H1 (cell line): ENCODE data around the gene HADH.

Experiments
- CREB1 ChIP-seq: IDR thresholded peaks from 2 replicates; pipeline ENCODE4 v1.6.1; 2012; ENCODE audit warnings: inconsistent platforms
- CTBP2 ChIP-seq: IDR thresholded peaks from 2 replicates; pipeline ENCODE4 v1.7.0; 2011; ENCODE audit warnings: borderline replicate concordance, mild to moderate bottlenecking, moderate library complexity, mixed read lengths, low read length; ENCODE audit not compliant: insufficient read depth, insufficient read length
- EZH2 ChIP-seq: fragments of 200-600 bp; sonication (generic); IDR thresholded peaks from 2 replicates; pipeline ENCODE4 v1.7.1; 2012; ENCODE audit warnings: low read depth, mild to moderate bottlenecking, moderate library complexity, low read length, inconsistent platforms; ENCODE audit not compliant: severe bottlenecking
- HDAC6 ChIP-seq: IDR thresholded peaks from one replicate; pipeline ENCODE4 v1.7.1; 2012; ENCODE audit warnings: low read depth, mild to moderate bottlenecking, inconsistent platforms, low read length, moderate library complexity
- JUN ChIP-seq: IDR thresholded peaks from 2 replicates; pipeline ENCODE4 v1.6.1; 2011; ENCODE audit warnings: low read depth, mild to moderate bottlenecking, improper control_type of control experiment, low read length
- NANOG ChIP-seq: IDR thresholded peaks from 2 replicates; pipeline ENCODE4 v1.6.1; 2011; ENCODE audit warnings: low read length, low read depth, mild to moderate bottlenecking, inconsistent platforms; ENCODE audit not compliant: insufficient read depth, poor library complexity, severe bottlenecking
- POLR2A ChIP-seq, 2 experiments: IDR thresholded peaks; 1 replicate in 1 of 2; 2 replicates in 1 of 2; pipeline ENCODE4 v1.6.1; 2011; ENCODE audit warnings: low read depth in 2 of 2, low read length in 2 of 2, mild to moderate bottlenecking in 2 of 2; ENCODE audit errors: control extremely low read depth in 1 of 2
- SP1 ChIP-seq: IDR thresholded peaks from 2 replicates; pipeline ENCODE4 v1.6.1; 2011; ENCODE audit warnings: low read depth, low read length
- YY1 ChIP-seq: IDR thresholded peaks from 2 replicates; pipeline ENCODE4 v1.6.1; 2011; ENCODE audit warnings: low read depth, mild to moderate bottlenecking, low read length
- TF ChIP-seq, protein P1 (sequence below), 3 experiments: IDR thresholded peaks; 1 replicate in 2 of 3; 2 replicates in 1 of 3; pipeline versions ENCODE4 v1.5.1 to v1.6.1; 2011; ENCODE audit warnings: low read length in 3 of 3, mild to moderate bottlenecking in 3 of 3, inconsistent platforms in 2 of 3, low read depth in 1 of 3, moderate library complexity in 1 of 3; ENCODE audit not compliant: insufficient read depth in 1 of 3; ENCODE audit errors: control extremely low read depth in 1 of 3
- TF ChIP-seq, protein P2 (sequence below): IDR thresholded peaks from 2 replicates; pipeline ENCODE4 v1.6.1; 2012; ENCODE audit warnings: inconsistent platforms

GRCh38 chr4:108060164-108060563, 70.5 kb downstream of the HADH start:
- TF ChIP-seq, protein P1, sequence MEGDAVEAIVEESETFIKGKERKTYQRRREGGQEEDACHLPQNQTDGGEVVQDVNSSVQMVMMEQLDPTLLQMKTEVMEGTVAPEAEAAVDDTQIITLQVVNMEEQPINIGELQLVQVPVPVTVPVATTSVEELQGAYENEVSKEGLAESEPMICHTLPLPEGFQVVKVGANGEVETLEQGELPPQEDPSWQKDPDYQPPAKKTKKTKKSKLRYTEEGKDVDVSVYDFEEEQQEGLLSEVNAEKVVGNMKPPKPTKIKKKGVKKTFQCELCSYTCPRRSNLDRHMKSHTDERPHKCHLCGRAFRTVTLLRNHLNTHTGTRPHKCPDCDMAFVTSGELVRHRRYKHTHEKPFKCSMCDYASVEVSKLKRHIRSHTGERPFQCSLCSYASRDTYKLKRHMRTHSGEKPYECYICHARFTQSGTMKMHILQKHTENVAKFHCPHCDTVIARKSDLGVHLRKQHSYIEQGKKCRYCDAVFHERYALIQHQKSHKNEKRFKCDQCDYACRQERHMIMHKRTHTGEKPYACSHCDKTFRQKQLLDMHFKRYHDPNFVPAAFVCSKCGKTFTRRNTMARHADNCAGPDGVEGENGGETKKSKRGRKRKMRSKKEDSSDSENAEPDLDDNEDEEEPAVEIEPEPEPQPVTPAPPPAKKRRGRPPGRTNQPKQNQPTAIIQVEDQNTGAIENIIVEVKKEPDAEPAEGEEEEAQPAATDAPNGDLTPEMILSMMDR (IDR thresholded peaks at IDR 0.05; ENCODE audit: control extremely low read depth in 1 of 3, insufficient read depth in 1 of 3, low read depth in 1 of 3, low read length in 3 of 3) = peak in 2 of 3 experiments; percentile 45 to 47; a peak in 3 of 4 replicates
- TF ChIP-seq YY1 (no peak), CREB1 (no peak), HDAC6 (no peak), CTBP2 (no peak), NANOG (no peak), JUN (no peak), POLR2A (IDR thresholded peaks at IDR 0.05; ENCODE audit: control extremely low read depth in 1 of 2, low read depth in 2 of 2, low read length in 2 of 2) (no peak), SP1 (no peak), EZH2 (no peak)
- TF ChIP-seq, protein P2, sequence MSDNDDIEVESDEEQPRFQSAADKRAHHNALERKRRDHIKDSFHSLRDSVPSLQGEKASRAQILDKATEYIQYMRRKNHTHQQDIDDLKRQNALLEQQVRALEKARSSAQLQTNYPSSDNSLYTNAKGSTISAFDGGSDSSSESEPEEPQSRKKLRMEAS = no peak
